ENCODE data around the gene LIMA1.

LIMA1 gene

GRCh38 chr12:50182461-50182860 is 100.9 kb downstream of the LIMA1 start:
- H3K4me2 ChIP-seq (ENCODE audit: low read length) = no peak overlapping the region
- H2BK120ac ChIP-seq (ENCODE audit: insufficient read depth, low read length, poor library complexity) = no peak overlapping the region
- H3K23ac ChIP-seq (ENCODE audit: low read length) = no peak overlapping the region
- no peak overlapping the region for H2BK12ac ChIP-seq (ENCODE audit: low read length)
- no peak overlapping the region for H2BK5ac ChIP-seq (ENCODE audit: low read depth, low read length, poor library complexity)
- H3K27ac ChIP-seq (ENCODE audit: low read depth, low read length) = no peak overlapping the region
- H3K9ac ChIP-seq (ENCODE audit: low read length) = no peak overlapping the region
- no peak overlapping the region for H3K4me3 ChIP-seq (ENCODE audit: low read depth, low read length)
- no peak overlapping the region for H4K91ac ChIP-seq (ENCODE audit: low read depth, low read length)
- H2AFZ ChIP-seq (ENCODE audit: insufficient read depth, low read length, poor library complexity) = no peak overlapping the region
- no peaks in the 10 kb centered on the region for H3K27me3 ChIP-seq (ENCODE audit: insufficient read depth, low read length)
- no peak overlapping the region for H2AK5ac ChIP-seq (ENCODE audit: low read length)
- H3K9me3 ChIP-seq (ENCODE audit: insufficient read depth, low read depth, low read length) = no peaks in the 10 kb centered on the region
- peaks cover 2 to 3% of the 10 kb centered on the region in 2 experiments for H3K4me1 ChIP-seq (ENCODE audit: control insufficient read depth in 1 of 2, insufficient read depth in 2 of 2, low read length in 2 of 2)
- peaks cover 3% of the 10 kb centered on the region for H3K79me2 ChIP-seq (ENCODE audit: control insufficient read depth, insufficient read depth, low read length, poor library complexity)
- H3K4ac ChIP-seq (ENCODE audit: low read depth, low read length) = no peak overlapping the region
- H4K12ac ChIP-seq (ENCODE audit: low read depth, low read length) = no peak overlapping the region
- no peak for DNase-seq
- no peak overlapping the region for H3K14ac ChIP-seq (ENCODE audit: low read length)
- no peak overlapping the region for H3K18ac ChIP-seq (ENCODE audit: low read length)
- H4K8ac ChIP-seq (ENCODE audit: low read depth, low read length) = no peak overlapping the region
- peaks cover under 1% of the 10 kb centered on the region for H3K79me1 ChIP-seq (ENCODE audit: low read length)
- H3K36me3 ChIP-seq (ENCODE audit: control insufficient read depth in 1 of 2, insufficient read depth in 2 of 2, low read length in 2 of 2) = peaks cover 39 to 49% of the 10 kb centered on the region in 2 experiments

DNA sequence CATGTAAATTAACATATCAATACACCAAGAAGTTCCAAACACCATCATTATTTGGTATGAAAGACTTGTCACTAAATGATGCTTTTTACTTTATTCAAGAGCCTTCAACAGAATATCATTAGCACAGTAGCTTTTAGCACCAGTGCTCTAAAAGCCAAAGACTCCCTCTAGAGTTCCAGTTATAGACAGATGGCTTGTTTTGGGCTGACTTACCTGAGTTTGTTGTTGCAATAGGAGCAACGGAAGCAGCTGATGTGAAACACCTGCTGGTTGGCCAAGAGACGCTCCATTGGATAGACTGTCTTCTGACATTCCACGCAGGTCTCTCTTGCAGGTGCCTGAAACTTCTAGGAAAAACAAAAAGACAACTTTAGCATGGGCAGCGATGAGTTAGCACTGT is 101.6 kb downstream of the LIMA1 start:
- Histone ChIP-seq H2AK5ac (ENCODE audit: low read length) (no peak overlapping the region), H3K4me3 (ENCODE audit: low read depth, low read length) (no peak overlapping the region), H4K8ac (ENCODE audit: low read depth, low read length) (no peak overlapping the region), H3K9me3 (ENCODE audit: insufficient read depth, low read depth, low read length) (no peaks in the 10 kb centered on the region), H3K79me1 (ENCODE audit: low read length) (no peaks in the 10 kb centered on the region), H2AFZ (ENCODE audit: insufficient read depth, low read length, poor library complexity) (no peak overlapping the region), H3K36me3 (ENCODE audit: control insufficient read depth in 1 of 2, insufficient read depth in 2 of 2, low read length in 2 of 2) (peaks cover 41 to 56% of the 10 kb centered on the region in 2 experiments), H3K4me1 (ENCODE audit: control insufficient read depth in 1 of 2, insufficient read depth in 2 of 2, low read length in 2 of 2) (peaks cover 1 to 2% of the 10 kb centered on the region in 2 experiments), H3K27me3 (ENCODE audit: insufficient read depth, low read length) (no peaks in the 10 kb centered on the region), H3K9ac (ENCODE audit: low read length) (no peak overlapping the region), H2BK12ac (ENCODE audit: low read length) (no peak overlapping the region), H4K91ac (ENCODE audit: low read depth, low read length) (no peak overlapping the region), H4K12ac (ENCODE audit: low read depth, low read length) (no peak overlapping the region), H3K23ac (ENCODE audit: low read length) (no peak overlapping the region), H3K27ac (ENCODE audit: low read depth, low read length) (no peak overlapping the region), H2BK120ac (ENCODE audit: insufficient read depth, low read length, poor library complexity) (no peak overlapping the region), H3K4ac (ENCODE audit: low read depth, low read length) (no peak overlapping the region), H3K14ac (ENCODE audit: low read length) (no peak overlapping the region), H3K79me2 (ENCODE audit: control insufficient read depth, insufficient read depth, low read length, poor library complexity) (peaks cover 3% of the 10 kb centered on the region), H3K18ac (ENCODE audit: low read length) (no peak overlapping the region), H2BK5ac (ENCODE audit: low read depth, low read length, poor library complexity) (no peak overlapping the region), H3K4me2 (ENCODE audit: low read length) (no peak overlapping the region)
- WGBS (ENCODE audit: extremely low coverage, insufficient coverage, insufficient read length) = no CpG with 5 or more reads among the region's 4 CpGs
- DNase-seq = no peak

- Histone ChIP-seq H4K8ac (ENCODE audit: low read depth, low read length) (no peak overlapping the region), H3K4me3 (ENCODE audit: low read depth, low read length) (no peak overlapping the region), H4K91ac (ENCODE audit: low read depth, low read length) (no peak overlapping the region), H3K27me3 (ENCODE audit: insufficient read depth, low read length) (no peaks in the 10 kb centered on the region), H4K12ac (ENCODE audit: low read depth, low read length) (no peak overlapping the region), H2BK12ac (ENCODE audit: low read length) (no peak overlapping the region), H3K79me1 (ENCODE audit: low read length) (no peaks in the 10 kb centered on the region), H2BK120ac (ENCODE audit: insufficient read depth, low read length, poor library complexity) (no peak overlapping the region), H3K23ac (ENCODE audit: low read length) (no peak overlapping the region), H3K9me3 (ENCODE audit: insufficient read depth, low read depth, low read length) (no peaks in the 10 kb centered on the region), H3K79me2 (ENCODE audit: control insufficient read depth, insufficient read depth, low read length, poor library complexity) (no peaks in the 10 kb centered on the region), H3K27ac (ENCODE audit: low read depth, low read length) (no peak overlapping the region), H3K4me2 (ENCODE audit: low read length) (no peak overlapping the region), H2BK5ac (ENCODE audit: low read depth, low read length, poor library complexity) (no peak overlapping the region), H2AFZ (ENCODE audit: insufficient read depth, low read length, poor library complexity) (no peak overlapping the region), H3K9ac (ENCODE audit: low read length) (no peak overlapping the region), H3K4ac (ENCODE audit: low read depth, low read length) (no peak overlapping the region), H3K36me3 (ENCODE audit: control insufficient read depth in 1 of 2, insufficient read depth in 2 of 2, low read length in 2 of 2) (peaks cover 25 to 30% of the 10 kb centered on the region in 2 experiments), H2AK5ac (ENCODE audit: low read length) (no peak overlapping the region), H3K18ac (ENCODE audit: low read length) (no peak overlapping the region), H3K14ac (ENCODE audit: low read length) (no peak overlapping the region), H3K4me1 (ENCODE audit: control insufficient read depth in 1 of 2, insufficient read depth in 2 of 2, low read length in 2 of 2) (no peaks in the 10 kb centered on the region)
- DNase-seq = no peak
- WGBS (ENCODE audit: extremely low coverage, insufficient coverage, insufficient read length) = no CpG with 5 or more reads among the region's 1 CpG
Measured at GRCh38 chr12:50175716-50176026, 107.6 kb downstream of the LIMA1 start.

- Histone ChIP-seq H2AFZ (ENCODE audit: insufficient read depth, low read length, poor library complexity) (no peak overlapping the region), H2BK120ac (ENCODE audit: insufficient read depth, low read length, poor library complexity) (no peak overlapping the region)
Measured at GRCh38 chr12:50174971-50175715, 108.2 kb downstream of the LIMA1 start.

More at GRCh38 chr12:50174971-50175715, 108.2 kb downstream of the LIMA1 start:
- Histone ChIP-seq H3K23ac (ENCODE audit: low read length) (no peak overlapping the region), H2AK5ac (ENCODE audit: low read length) (no peak overlapping the region), H3K4me2 (ENCODE audit: low read length) (no peak overlapping the region), H3K4me1 (ENCODE audit: control insufficient read depth in 1 of 2, insufficient read depth in 2 of 2, low read length in 2 of 2) (no peaks in the 10 kb centered on the region), H3K27ac (ENCODE audit: low read depth, low read length) (no peak overlapping the region), H4K12ac (ENCODE audit: low read depth, low read length) (no peak overlapping the region), H3K4me3 (ENCODE audit: low read depth, low read length) (no peak overlapping the region), H4K8ac (ENCODE audit: low read depth, low read length) (no peak overlapping the region), H3K14ac (ENCODE audit: low read length) (no peak overlapping the region), H2BK5ac (ENCODE audit: low read depth, low read length, poor library complexity) (no peak overlapping the region), H3K18ac (ENCODE audit: low read length) (no peak overlapping the region), H3K79me1 (ENCODE audit: low read length) (no peaks in the 10 kb centered on the region), H3K36me3 (ENCODE audit: control insufficient read depth in 1 of 2, insufficient read depth in 2 of 2, low read length in 2 of 2) (peaks cover 23 to 26% of the 10 kb centered on the region in 2 experiments), H3K9me3 (ENCODE audit: insufficient read depth, low read depth, low read length) (no peaks in the 10 kb centered on the region), H3K4ac (ENCODE audit: low read depth, low read length) (no peak overlapping the region), H3K79me2 (ENCODE audit: control insufficient read depth, insufficient read depth, low read length, poor library complexity) (no peaks in the 10 kb centered on the region), H3K9ac (ENCODE audit: low read length) (no peak overlapping the region), H2BK12ac (ENCODE audit: low read length) (no peak overlapping the region), H3K27me3 (ENCODE audit: insufficient read depth, low read length) (no peaks in the 10 kb centered on the region), H4K91ac (ENCODE audit: low read depth, low read length) (no peak overlapping the region)
- no CpG with 5 or more reads among the region's 16 CpGs for WGBS (ENCODE audit: extremely low coverage, insufficient coverage, insufficient read length)
- peak in 1 of 2 donors; percentile 94 for DNase-seq
